Measurements from ENCODE around the gene MAP3K14. TPM values are rescaled to one million over a fixed set of nuclear protein-coding genes. Genes with fewer than 3 reads are reported as not detected.
A peak's percentile ranks its signal among the peaks of the same experiment; 100 is the strongest.

The MAP3K14 gene
- total RNA-seq, 1 donor from 2014 or later: 16.6 TPM

GRCh38 chr17:45320349-45320930 is 3.6 kb upstream of the MAP3K14 start:
- DNase-seq (peak; percentile 4), ATAC-seq (no peak)
- intact Hi-C loops (cut with micrococcal nuclease): no loop called here

- intact Hi-C loops (cut with micrococcal nuclease): no loop called here
- no peak for ATAC-seq
These were observed 2.5 kb upstream of the MAP3K14 start for GRCh38 chr17:45319239-45319703.

GRCh38 chr17:45318561-45319230 is 1.9 kb upstream of the MAP3K14 start:
- intact Hi-C loops (cut with micrococcal nuclease): no loop called here

More at GRCh38 chr17:45319239-45319703, 2.5 kb upstream of the MAP3K14 start:
- DNase-seq: no peak

GRCh38 chr17:45317111-45317928 is 500 bp upstream of the MAP3K14 start:
- DNase-seq (peak; percentile 100), ATAC-seq (peak; percentile 91)
- intact Hi-C loops (cut with micrococcal nuclease): no loop called here

More at GRCh38 chr17:45318561-45319230, 1.9 kb upstream of the MAP3K14 start:
- DNase-seq (no peak), ATAC-seq (no peak)

GRCh38 chr17:45315648-45316433 is 979 bp downstream of the MAP3K14 start:
- intact Hi-C loops (cut with micrococcal nuclease): no loop called here
- ATAC-seq (no peak), DNase-seq (no peak)

GRCh38 chr17:45314741-45315647 is 1.8 kb downstream of the MAP3K14 start:
- intact Hi-C loops (cut with micrococcal nuclease): no loop called here
- no peak for ATAC-seq
- no peak for DNase-seq

GRCh38 chr17:45313996-45314740 is 2.7 kb downstream of the MAP3K14 start:
- ATAC-seq (no peak), DNase-seq (no peak)
- intact Hi-C loops (cut with micrococcal nuclease): no loop called here

- DNase-seq (no peak), ATAC-seq (no peak)
- intact Hi-C loops (cut with micrococcal nuclease): no loop called here
These were observed 3.4 kb downstream of the MAP3K14 start for GRCh38 chr17:45313421-45313771.

- intact Hi-C loops (cut with micrococcal nuclease): no loop called here
- ATAC-seq: no peak
These were observed 4.1 kb downstream of the MAP3K14 start for GRCh38 chr17:45312477-45313420.

GRCh38 chr17:45311760-45312476 is 4.9 kb downstream of the MAP3K14 start:
- intact Hi-C loops (cut with micrococcal nuclease): no loop called here
- DNase-seq: peak; percentile 75
- peak; percentile 47 for ATAC-seq

More at GRCh38 chr17:45312477-45313420, 4.1 kb downstream of the MAP3K14 start:
- no peak for DNase-seq

GRCh38 chr17:45311401-45311759 is 5.4 kb downstream of the MAP3K14 start:
- intact Hi-C loops (cut with micrococcal nuclease): no loop called here
- no peak for ATAC-seq

GRCh38 chr17:45310380-45311324 is 6.2 kb downstream of the MAP3K14 start:
- DNase-seq (peak; percentile 73), ATAC-seq (peak; percentile 22)
- intact Hi-C loops (cut with micrococcal nuclease): no loop called here

More at GRCh38 chr17:45311401-45311759, 5.4 kb downstream of the MAP3K14 start:
- DNase-seq: no peak

GRCh38 chr17:45309400-45309799 is 7.4 kb downstream of the MAP3K14 start:
- intact Hi-C loops (cut with micrococcal nuclease): no loop called here
- DNase-seq: no peak
- ATAC-seq: no peak

GRCh38 chr17:45308840-45309239 is 8.0 kb downstream of the MAP3K14 start:
- DNase-seq (no peak), ATAC-seq (no peak)

GRCh38 chr17:45308016-45308365 is 8.8 kb downstream of the MAP3K14 start:
- ATAC-seq (no peak), DNase-seq (no peak)
- intact Hi-C loops (cut with micrococcal nuclease): no loop called here

More at GRCh38 chr17:45308840-45309239, 8.0 kb downstream of the MAP3K14 start:
- intact Hi-C loops (cut with micrococcal nuclease): no loop called here
